Measurements from ENCODE around the gene TMEM272.

GRCh38 chr13:51841732-51842131 lies 3.2 kb downstream of the TMEM272 start:
- TF ChIP-seq, protein P1, sequence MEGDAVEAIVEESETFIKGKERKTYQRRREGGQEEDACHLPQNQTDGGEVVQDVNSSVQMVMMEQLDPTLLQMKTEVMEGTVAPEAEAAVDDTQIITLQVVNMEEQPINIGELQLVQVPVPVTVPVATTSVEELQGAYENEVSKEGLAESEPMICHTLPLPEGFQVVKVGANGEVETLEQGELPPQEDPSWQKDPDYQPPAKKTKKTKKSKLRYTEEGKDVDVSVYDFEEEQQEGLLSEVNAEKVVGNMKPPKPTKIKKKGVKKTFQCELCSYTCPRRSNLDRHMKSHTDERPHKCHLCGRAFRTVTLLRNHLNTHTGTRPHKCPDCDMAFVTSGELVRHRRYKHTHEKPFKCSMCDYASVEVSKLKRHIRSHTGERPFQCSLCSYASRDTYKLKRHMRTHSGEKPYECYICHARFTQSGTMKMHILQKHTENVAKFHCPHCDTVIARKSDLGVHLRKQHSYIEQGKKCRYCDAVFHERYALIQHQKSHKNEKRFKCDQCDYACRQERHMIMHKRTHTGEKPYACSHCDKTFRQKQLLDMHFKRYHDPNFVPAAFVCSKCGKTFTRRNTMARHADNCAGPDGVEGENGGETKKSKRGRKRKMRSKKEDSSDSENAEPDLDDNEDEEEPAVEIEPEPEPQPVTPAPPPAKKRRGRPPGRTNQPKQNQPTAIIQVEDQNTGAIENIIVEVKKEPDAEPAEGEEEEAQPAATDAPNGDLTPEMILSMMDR (IDR thresholded peaks at IDR 0.05), result no peak
- no peak for TF ChIP-seq POLR2A (IDR thresholded peaks at IDR 0.05)
- no peak for TF ChIP-seq POLR2AphosphoS5 (IDR thresholded peaks at IDR 0.05)

All from stomach (tissue), 4 donors.